Measurements from ENCODE around the gene STAB2. TPM values are rescaled to one million over a fixed set of nuclear protein-coding genes. Genes with fewer than 3 reads are reported as not detected.

STAB2 gene
- polyA plus RNA-seq, 1 donor from 2014 or later = not detected

GRCh38 chr12:103783744-103784664, 196.9 kb downstream of the STAB2 start:
- TF ChIP-seq SMC3 (conservative IDR thresholded peaks at IDR 0.05; ENCODE audit: poor library complexity) (no peak), TAF1 (IDR thresholded peaks at IDR 0.05; ENCODE audit: low read depth) (no peak), MXI1 (conservative IDR thresholded peaks at IDR 0.05; ENCODE audit: poor library complexity, severe bottlenecking) (no peak), EP300 (conservative IDR thresholded peaks at IDR 0.05; ENCODE audit: poor library complexity, severe bottlenecking) (no peak), CTCF (IDR thresholded peaks at IDR 0.05; ENCODE audit: poor library complexity, severe bottlenecking) (no peak), RAD21 (conservative IDR thresholded peaks at IDR 0.05) (no peak), REST (IDR thresholded peaks at IDR 0.05; ENCODE audit: borderline replicate concordance) (no peak)
- no peak overlapping the region for H3K9ac ChIP-seq (ENCODE audit: low read length)

GRCh38 chr12:103785243-103786031, 198.4 kb downstream of the STAB2 start:
- TF ChIP-seq RAD21 (conservative IDR thresholded peaks at IDR 0.05) (no peak), EP300 (conservative IDR thresholded peaks at IDR 0.05; ENCODE audit: poor library complexity, severe bottlenecking) (no peak), TAF1 (IDR thresholded peaks at IDR 0.05; ENCODE audit: low read depth) (no peak), MXI1 (conservative IDR thresholded peaks at IDR 0.05; ENCODE audit: poor library complexity, severe bottlenecking) (no peak), REST (IDR thresholded peaks at IDR 0.05; ENCODE audit: borderline replicate concordance) (no peak), EZH2 (IDR thresholded peaks at IDR 0.05; ENCODE audit: borderline replicate concordance, insufficient read depth, low read length, poor library complexity, severe bottlenecking) (no peak), POLR2AphosphoS5 (IDR thresholded peaks at IDR 0.05) (no peak), SMC3 (conservative IDR thresholded peaks at IDR 0.05; ENCODE audit: poor library complexity) (no peak), CTCF (IDR thresholded peaks at IDR 0.05; ENCODE audit: poor library complexity, severe bottlenecking) (no peak)
- Histone ChIP-seq H4K20me1 (ENCODE audit: insufficient read depth) (no peaks in the 10 kb centered on the region), H3K27me3 (ENCODE audit: insufficient read depth, low read depth, low read length) (no peaks in the 10 kb centered on the region), H3K27ac (ENCODE audit: low read length) (no peak overlapping the region), H3K9me3 (ENCODE audit: low read length) (no peaks in the 10 kb centered on the region), H3K9ac (ENCODE audit: low read length) (no peak overlapping the region), H3K4me2 (ENCODE audit: low read length) (no peak overlapping the region), H3K36me3 (ENCODE audit: insufficient read depth, low read length) (no peaks in the 10 kb centered on the region), H3K79me2 (replicated peaks; ENCODE audit: insufficient read depth, low read length) (no peaks in the 10 kb centered on the region), H3F3A (ENCODE audit: insufficient read depth, low read length, poor library complexity, severe bottlenecking) (no peaks in the 10 kb centered on the region), H3K9me2 (ENCODE audit: insufficient read depth, low read length) (no peaks in the 10 kb centered on the region), H3K4me3 (ENCODE audit: low read length) (no peak overlapping the region), H2AFZ (ENCODE audit: low read depth, low read length) (no peak overlapping the region)

More at GRCh38 chr12:103783744-103784664, 196.9 kb downstream of the STAB2 start:
- Histone ChIP-seq H3K79me2 (replicated peaks; ENCODE audit: insufficient read depth, low read length) (no peaks in the 10 kb centered on the region), H3K27ac (ENCODE audit: low read length) (no peak overlapping the region), H3K4me3 (ENCODE audit: low read length) (no peak overlapping the region), H4K20me1 (ENCODE audit: insufficient read depth) (no peaks in the 10 kb centered on the region), H3K36me3 (ENCODE audit: insufficient read depth, low read length) (no peaks in the 10 kb centered on the region), H2AFZ (ENCODE audit: low read depth, low read length) (no peak overlapping the region), H3K4me2 (ENCODE audit: low read length) (no peak overlapping the region), H3F3A (ENCODE audit: insufficient read depth, low read length, poor library complexity, severe bottlenecking) (no peaks in the 10 kb centered on the region), H3K9me3 (ENCODE audit: low read length) (no peaks in the 10 kb centered on the region), H3K9me2 (ENCODE audit: insufficient read depth, low read length) (no peaks in the 10 kb centered on the region), H3K27me3 (ENCODE audit: insufficient read depth, low read depth, low read length) (no peaks in the 10 kb centered on the region)

Measured in neural cell (in vitro differentiated cells).